ENCODE results near the gene UGGT2.

UGGT2 gene

DNA sequence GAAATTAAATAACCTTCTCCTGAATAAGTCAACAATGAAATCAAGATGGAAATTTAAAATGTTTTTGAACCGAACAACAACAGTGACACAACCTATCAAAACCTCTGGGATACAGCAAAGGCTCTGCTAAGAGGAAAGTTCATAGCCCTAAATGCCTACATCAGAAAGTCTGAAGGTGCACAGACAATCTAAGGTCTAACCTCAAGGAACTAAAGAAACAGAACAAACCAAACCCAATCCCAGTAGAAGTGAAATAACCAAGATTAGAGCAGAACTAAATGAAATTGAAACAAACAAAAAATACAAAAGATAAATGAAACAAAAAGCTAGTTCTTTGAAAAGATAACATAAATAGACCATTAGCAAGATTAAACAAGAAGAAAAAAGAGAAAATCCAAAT is 9.0 kb downstream of the UGGT2 start:
- TF ChIP-seq, protein P1, sequence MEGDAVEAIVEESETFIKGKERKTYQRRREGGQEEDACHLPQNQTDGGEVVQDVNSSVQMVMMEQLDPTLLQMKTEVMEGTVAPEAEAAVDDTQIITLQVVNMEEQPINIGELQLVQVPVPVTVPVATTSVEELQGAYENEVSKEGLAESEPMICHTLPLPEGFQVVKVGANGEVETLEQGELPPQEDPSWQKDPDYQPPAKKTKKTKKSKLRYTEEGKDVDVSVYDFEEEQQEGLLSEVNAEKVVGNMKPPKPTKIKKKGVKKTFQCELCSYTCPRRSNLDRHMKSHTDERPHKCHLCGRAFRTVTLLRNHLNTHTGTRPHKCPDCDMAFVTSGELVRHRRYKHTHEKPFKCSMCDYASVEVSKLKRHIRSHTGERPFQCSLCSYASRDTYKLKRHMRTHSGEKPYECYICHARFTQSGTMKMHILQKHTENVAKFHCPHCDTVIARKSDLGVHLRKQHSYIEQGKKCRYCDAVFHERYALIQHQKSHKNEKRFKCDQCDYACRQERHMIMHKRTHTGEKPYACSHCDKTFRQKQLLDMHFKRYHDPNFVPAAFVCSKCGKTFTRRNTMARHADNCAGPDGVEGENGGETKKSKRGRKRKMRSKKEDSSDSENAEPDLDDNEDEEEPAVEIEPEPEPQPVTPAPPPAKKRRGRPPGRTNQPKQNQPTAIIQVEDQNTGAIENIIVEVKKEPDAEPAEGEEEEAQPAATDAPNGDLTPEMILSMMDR (IDR thresholded peaks at IDR 0.05; ENCODE audit: control insufficient read depth, insufficient read depth, low read depth, low read length, missing control alignments), result no peak
- DNase-seq (ENCODE audit: low read depth), result no peak
- no peak overlapping the region for H3K4me3 ChIP-seq (ENCODE audit: control insufficient read depth, low read depth, low read length)

DNA sequence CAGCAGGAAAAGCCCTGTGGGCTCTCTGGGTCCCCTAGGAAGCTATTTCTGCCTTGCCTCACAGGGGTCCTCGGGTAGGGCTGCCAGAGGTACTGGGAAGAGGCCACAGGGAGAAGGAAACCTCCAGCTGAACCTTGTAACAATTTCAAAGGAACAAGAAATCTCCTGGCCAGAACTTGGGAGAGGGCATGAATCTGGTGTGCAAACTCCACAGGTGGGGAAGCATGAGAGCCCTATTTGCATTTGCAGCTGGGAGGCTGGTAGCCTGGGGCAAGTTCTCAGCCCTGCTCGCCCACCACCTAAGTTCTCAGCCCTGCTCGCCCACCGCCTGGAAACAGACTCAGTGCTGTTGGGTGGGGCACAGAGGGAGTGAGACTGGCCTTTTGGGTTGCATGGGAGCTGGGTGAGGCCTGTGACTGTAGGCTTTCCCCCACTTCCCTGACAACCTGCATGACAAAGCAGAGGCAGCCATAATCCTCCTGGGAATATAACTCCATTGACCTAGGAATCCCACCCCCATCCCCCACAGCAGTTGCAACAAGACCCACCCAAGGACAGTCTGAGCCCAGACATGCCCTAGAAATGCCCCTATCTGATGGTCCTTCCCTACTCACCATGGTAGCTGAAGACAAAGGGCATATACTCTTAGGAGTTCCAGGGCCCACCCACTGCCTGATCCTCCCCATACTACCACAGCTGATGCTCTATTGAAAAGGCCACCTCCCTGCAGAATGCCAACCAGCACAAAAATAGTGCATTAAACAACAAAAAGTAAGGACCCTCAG is 11.7 kb downstream of the UGGT2 start:
- no peak overlapping the region for H3K4me3 ChIP-seq (ENCODE audit: control insufficient read depth, low read depth, low read length)
- TF ChIP-seq, protein P1 (IDR thresholded peaks at IDR 0.05; ENCODE audit: control insufficient read depth, insufficient read depth, low read depth, low read length, missing control alignments), result no peak
- DNase-seq (ENCODE audit: low read depth), result no peak

DNA sequence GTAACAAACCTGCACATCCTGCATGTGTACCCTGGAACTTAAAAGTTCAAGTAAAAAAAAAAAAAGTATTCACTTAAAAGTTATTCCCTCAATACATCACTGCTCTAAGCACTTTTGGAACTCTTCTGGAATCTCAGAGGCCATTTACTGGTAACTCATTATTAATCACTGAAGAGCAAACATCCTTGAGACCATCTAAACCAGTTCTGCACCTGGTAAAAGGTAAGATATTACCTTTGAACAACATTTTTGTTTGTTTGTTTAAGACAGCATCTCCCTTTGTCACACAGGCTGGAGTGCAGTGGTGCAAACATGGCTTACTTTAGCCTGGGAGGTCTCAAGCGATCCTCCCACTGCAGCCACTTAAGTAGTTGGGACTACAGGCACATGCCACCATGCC is 16.7 kb downstream of the UGGT2 start:
- H3K4me3 ChIP-seq (ENCODE audit: control insufficient read depth, low read depth, low read length), result no peak overlapping the region
- no peak for DNase-seq (ENCODE audit: low read depth)
- TF ChIP-seq, protein P1 (IDR thresholded peaks at IDR 0.05; ENCODE audit: control insufficient read depth, insufficient read depth, low read depth, low read length, missing control alignments), result no peak

DNA sequence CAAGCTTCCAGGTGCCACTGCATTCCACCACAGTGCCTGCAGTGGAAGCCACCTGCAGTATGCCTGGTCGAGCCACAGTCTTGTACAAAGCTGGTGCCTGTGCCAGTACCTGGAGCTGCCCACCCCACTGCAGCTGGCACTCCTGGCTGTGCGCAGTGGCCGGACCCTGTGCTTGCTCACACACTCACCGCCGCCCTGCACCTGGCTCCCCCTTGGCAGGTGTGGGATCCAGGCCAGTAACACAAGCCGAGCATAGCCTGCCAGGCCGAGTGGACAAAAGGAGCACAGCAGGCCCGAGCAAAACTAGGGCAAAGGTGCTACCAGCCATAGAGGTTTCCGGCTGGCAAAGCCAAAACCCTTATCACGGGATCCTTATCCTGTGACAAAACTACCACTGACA is 18.5 kb downstream of the UGGT2 start:
- TF ChIP-seq, protein P1 (IDR thresholded peaks at IDR 0.05; ENCODE audit: control insufficient read depth, insufficient read depth, low read depth, low read length, missing control alignments), result no peak
- no peak overlapping the region for H3K4me3 ChIP-seq (ENCODE audit: control insufficient read depth, low read depth, low read length)
- DNase-seq (ENCODE audit: low read depth), result no peak

DNA sequence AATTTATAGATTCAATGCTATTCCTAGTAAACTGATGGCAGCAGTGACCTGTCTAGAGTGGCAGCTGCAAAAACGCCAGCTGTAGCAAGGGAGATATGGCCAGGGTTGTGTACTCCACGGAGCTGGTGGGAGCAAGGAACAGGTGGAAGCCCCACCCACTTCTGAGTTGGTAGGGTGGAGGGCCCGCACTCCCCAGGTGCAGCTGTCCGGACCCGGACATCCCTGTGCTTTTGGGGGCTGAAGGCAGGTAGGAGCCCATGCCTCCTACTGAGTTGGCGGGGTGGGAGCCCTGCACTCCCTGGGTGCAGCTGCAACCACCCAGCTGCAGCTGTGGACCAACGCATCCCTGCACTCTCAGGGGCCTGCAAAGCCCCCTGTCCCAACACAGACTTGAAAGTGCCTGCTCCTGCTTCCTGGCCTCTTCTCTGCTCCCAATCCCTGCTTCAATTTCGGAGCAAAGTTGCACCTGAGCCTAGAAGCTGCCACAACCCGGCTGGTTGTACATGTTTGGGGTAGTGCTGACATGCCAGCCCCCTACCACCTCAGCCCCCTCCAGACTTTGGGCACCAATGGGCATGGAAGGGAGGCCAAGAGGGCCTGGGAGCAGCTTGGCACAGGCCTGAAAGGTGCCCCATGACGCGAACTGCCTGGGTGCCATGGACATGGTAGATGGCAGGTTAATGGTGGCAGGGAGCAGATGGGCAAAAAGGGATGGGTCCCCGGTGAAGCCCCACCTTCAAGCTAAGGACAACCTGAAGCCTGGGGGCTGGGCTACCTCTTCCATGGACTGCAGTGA is 19.8 kb downstream of the UGGT2 start:
- no peak for DNase-seq (ENCODE audit: low read depth)
- TF ChIP-seq, protein P1 (IDR thresholded peaks at IDR 0.05; ENCODE audit: control insufficient read depth, insufficient read depth, low read depth, low read length, missing control alignments), result no peak
- no peak overlapping the region for H3K4me3 ChIP-seq (ENCODE audit: control insufficient read depth, low read depth, low read length)

DNA sequence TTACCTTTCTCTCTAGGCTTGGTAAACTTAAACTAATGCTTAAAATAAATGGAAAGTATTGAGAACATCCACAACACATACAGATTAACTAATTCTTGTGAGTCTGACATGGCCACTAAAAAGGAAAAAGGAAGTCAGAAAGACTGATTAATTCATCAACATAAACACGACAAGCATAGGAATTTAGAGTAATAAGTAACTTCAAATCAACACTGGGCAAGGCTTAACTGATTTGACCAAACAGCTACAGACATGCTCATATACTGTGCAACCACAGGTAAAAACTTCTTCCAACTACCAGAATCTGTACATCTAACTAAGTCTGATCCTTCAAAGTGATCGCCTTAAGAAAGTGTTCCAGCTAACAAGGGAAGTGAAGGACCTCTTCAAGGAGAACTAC is 20.5 kb downstream of the UGGT2 start:
- no peak for DNase-seq (ENCODE audit: low read depth)
- TF ChIP-seq, protein P1 (IDR thresholded peaks at IDR 0.05; ENCODE audit: control insufficient read depth, insufficient read depth, low read depth, low read length, missing control alignments), result no peak
- H3K4me3 ChIP-seq (ENCODE audit: control insufficient read depth, low read depth, low read length), result no peak overlapping the region

Data from AG09309 (cell line).